ENCODE results near the gene ACCS. TPM values are rescaled to one million over a fixed set of nuclear protein-coding genes. Genes with fewer than 3 reads are reported as not detected.

The ACCS gene
- polyA plus RNA-seq, 3 donors: 18.0 to 39.2 (median 25.2) TPM

DNA sequence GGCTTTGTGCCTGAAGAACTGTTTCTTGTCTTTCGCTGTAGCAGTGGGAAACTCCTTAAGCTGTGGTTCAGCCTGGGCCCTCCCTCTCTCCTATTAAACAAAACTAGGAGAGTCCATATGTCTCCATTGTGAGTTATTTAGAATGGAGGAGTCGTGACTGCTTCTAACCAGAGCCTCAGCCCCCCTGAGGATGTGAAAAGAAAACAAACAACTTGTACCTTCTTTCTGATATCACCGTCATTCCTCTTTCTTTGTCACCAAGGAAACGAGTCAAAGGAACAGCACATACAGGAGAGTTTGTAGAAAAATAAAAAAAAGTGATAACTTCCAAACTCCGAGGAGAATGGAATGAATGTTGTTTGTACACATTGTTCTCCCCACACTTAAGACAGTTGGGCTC, 17.8 kb downstream of the ACCS start:
- no peak for DNase-seq (ENCODE audit: low read depth in 3 of 3, low spot score in 2 of 3)

DNA sequence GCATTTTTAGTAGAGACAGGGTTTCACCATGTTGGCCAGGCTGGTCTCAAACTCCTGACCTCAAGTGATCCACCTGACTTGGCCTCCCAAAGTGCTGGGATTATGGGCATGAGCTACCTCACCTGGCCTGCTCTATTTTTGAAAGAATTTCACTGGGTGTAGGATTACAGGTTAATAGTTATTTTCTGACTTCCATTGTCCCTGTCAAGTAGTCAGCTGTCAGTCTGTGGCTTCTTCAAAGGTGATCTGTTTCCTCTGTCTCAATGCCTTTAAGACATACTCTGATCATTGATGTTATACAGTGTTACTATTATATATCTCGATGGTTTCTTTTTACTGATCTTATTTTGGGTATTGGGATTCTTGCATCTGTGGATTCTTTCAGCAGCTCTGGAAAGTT, 19.3 kb downstream of the ACCS start:
- DNase-seq (ENCODE audit: low read depth in 3 of 3, low spot score in 2 of 3): no peak

DNA sequence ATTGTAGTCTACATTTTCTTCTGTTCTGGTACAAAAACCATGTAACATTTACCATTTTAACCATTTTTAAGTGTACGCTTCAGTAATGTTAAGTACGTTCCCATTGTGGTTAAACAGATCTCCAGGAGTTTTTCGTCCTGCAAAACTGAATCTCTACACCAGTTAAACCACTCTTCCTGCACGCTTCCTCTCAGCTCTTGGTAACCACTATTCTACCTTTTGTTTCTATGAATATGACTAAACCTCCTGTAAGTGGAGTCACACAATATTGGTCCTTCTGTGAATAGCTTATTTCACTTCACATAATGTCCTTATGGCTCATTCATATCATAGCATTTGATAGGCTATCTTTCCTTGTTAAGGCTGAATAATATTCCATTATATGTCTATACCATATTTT, 22.3 kb downstream of the ACCS start:
- DNase-seq (ENCODE audit: low read depth in 3 of 3, low spot score in 2 of 3): no peak

DNA sequence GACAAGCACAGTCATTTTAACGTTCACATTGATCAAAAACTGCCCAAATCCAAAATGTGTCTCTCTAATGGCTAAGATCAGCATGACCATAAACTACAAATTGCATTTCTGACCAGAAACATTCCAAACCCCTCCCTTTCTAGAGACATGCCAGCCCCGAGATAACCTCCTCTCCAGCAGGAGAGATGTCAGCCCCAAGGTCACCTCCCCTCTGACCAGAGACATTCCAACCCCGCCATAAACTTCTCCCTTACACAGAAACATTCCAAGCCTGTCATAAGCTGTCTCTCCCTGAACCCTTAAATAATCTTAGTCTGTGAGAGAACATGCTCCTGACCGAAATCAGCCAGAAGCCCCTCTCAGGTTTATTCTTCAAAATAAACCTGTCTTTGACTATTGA, 22.8 kb downstream of the ACCS start:
- DNase-seq (ENCODE audit: low read depth in 3 of 3, low spot score in 2 of 3): no peak

DNA sequence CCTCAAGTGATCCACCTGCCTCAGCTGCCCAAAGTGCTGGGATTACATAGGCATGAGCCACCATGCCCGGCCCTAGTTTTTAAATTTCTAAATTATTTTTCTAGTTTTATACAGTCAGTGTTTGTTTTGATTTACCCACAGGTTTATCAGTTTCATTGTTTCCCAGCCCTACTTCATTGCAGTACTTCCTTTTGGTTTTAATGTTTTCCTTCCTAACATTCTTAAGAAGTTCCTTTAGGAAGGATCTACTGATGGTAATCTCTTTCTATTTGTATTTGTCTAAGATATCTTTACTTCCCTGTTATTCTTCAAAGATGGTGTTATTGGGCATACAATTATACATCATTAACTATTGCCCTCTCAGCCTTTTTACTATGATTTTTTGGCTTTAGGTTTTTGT, 24.5 kb downstream of the ACCS start:
- no peak for DNase-seq (ENCODE audit: low read depth in 3 of 3, low spot score in 2 of 3)

DNA sequence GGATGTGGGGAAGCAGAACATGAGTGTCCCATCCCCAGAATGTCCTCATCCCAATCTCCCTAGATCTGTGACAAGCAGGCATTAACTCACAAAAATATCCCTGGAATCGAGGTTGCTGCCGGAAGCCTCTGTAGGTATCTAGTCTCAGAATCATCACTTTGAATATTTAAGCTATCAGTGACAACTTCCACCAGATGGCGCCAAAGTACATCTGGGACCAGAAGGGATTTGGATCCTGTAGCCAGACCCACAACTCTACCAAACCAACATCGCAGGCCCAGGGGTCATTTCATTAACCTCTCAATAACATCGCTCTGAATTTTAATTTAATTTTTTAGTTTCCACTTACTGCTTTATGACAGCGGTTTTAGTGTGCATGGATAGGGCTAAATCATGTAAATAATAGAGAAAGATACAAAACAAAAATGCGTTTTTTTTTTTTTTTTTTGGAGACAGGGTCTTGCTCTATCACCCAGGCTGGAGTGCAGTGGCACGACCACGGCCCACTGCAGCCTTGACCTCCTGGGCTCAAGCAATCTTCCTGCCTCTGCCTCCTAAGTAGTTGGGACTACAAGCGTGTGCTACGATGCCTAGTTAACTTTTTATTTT, 28.3 kb downstream of the ACCS start:
- DNase-seq (ENCODE audit: low read depth in 3 of 3, low spot score in 2 of 3): peak; percentile 57 to 72 (median 61)

DNA sequence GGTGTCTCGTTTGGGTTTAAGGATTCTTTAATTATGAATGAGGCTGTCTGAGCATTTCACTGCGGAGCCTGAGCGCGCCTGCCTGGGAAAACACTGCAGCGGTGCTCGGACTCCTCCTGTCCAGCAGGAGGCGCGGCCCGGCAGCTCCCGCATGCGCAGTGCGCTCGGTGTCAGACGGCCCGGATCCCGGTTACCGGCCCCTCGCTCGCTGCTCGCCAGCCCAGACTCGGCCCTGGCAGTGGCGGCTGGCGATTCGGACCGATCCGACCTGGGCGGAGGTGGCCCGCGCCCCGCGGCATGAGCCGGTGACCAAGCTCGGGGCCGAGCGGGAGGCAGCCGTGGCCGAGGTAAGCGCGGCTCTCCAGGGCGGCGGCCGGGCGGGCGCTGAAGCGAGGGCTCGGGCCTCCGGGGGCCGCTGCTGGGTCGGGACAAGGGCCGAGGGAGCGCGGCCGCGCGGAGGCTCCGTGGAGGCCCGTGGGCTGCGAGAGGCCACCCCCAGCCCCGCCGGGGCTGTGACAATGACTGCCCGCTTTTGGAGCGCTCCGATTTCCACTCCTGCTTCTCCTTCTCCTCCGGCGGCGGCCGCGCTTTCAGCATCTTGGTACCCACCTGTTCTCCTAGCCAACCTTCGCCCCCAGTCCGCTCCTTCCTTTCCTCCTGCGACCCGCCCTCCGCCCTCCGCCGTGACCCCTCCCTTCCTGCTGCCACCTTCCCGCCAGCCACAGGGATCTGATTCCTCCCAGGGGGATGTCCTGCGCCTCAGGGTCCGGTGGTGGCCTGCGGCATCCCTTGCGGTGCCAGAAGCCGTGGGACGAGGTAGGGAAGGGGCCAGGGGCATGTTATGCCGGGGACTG, 29.7 kb downstream of the ACCS start, which contains the start of gene EXT2:
EXT2 (plus strand) TSS at position 173 of the 854 bp plus-strand sequence. CDS start 12,035 bp downstream, outside the sequence.
- DNase-seq (ENCODE audit: low read depth in 3 of 3, low spot score in 2 of 3): peak; percentile 48 to 74 (median 64)

DNA sequence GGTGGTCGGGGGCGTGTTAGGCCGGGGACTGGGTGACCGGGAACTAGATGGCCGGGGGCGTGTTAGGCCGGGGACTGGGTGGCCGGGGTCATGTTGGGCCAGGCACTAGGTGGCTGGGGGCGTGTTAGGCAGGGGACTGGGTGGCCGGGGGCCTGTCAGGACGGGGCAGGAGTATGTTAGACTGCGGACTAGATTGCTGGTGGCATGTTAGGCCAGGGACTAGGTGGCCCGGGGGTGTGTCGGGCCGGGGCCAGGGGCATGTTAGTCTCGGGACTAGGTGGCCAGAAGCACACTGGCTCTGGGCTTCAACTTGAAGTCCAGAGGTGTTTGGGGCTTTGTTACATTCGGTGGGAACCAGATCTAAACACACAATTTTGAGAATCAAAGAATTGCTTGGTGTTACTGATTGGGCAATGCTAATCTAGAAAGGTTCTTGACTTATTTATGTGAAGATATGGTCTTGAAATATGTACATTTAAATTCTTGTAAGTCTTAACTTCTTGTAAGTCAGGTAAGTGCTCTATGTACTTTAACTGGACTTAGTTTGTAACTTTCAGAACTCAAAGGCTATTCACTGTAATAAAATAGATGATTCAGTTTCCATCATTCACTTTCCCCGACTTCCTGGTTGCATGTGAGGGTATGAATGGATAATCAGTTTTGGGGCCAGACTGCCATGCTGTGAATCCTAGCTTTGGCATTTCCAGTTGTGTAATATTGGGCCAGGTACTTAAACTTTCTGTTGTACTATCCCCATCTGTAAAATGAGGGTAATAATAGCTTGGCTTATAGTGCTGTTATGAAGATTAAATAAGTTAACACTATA, 30.5 kb downstream of the ACCS start:
- no peak for DNase-seq (ENCODE audit: low read depth in 3 of 3, low spot score in 2 of 3)

DNA sequence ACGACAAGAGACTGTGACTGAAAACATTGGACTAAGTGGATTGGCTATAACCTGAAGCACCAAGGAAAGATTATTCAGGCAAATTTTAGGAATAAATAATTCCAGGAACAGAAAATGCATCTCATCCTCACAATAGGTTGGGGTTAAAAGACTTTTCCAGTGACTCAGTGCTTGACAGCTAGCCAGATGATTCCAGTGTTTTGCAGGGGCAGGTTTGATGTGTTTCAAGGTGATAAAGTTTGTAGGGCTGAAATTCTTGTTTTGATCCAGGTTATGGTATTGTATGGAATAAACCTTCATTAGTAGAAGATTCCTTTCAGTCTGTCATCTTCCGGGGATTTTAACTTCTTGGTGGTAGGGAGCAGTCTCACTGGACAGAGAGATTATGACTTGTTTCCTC, 31.8 kb downstream of the ACCS start:
- DNase-seq (ENCODE audit: low read depth in 3 of 3, low spot score in 2 of 3): no peak

DNA sequence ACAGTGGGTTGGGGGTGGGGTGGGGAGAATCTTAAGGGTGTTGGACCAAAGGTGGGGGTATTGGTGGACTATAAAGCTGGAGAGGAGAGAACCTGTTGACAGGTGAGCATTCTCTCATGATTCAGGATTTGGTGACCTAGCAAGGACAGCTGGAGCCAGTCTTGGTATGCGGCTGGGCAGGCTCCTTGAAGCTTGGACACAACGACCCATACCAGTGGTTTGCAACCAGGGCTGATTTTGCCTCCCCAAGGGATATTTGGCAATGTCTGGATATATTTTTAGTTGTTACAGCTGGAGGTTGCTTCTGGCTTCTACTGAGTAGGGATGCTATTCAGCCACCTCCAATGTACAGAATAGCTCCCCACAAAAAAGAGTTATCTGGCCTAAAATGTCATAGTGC, 35.0 kb downstream of the ACCS start:
- DNase-seq (ENCODE audit: low read depth in 3 of 3, low spot score in 2 of 3): no peak

DNA sequence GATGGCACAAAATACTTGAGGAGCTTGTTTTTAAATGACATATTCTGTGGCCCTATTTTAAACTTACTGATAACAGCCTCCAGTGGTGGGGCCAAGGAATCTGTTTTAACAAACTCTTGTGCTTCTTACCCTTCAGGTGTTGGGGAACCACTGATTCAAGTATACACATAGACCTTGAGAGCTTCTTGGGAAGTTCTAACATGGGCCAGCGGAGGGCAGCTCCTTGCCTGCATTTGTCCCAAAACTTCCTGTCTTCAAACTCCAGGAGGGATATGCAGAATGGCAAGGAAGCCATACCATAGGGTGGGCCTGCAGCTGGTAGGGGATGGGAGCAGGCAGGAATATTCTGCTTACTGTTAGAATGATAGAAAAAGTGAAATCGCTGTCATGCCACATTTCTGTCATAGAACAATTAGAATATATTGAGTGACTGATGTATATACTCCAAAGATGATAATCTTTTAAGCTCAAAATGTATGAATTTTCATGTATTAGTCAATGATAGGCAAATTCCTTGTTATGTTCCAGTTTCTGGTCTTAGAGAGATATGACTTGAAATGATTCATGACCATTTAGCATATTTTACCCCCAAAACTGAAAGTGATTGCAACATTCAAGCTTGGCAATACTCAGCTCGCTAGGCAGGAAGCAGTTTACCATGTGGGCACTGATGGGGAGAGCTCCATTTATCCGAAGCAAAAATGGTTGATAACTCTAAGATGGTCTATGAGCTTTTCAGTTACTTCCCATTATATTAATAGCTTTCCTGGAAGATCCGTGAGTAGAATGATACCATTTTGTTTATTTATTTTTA, 38.6 kb downstream of the ACCS start:
- DNase-seq (ENCODE audit: low read depth in 3 of 3, low spot score in 2 of 3): no peak

DNA sequence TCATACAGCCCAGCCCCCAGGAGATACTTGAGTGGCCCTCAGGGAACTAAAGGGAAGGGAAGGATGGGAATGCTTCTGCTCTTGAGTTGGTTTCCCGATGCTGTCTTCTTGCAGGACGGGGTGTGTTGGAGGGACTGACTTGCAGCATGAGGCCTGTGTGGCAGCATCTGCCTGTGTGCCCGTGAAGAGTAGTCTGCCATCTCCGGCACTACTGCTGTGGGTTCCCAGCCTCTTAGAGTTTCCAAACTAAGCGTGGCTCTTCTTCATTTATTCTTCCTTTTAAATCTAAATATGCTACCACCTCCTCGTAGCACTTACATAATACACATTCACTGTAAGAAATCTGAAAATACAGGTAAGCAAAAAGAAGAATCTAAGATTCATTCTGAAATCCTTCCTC, 42.2 kb downstream of the ACCS start:
- no peak for DNase-seq (ENCODE audit: low read depth in 3 of 3, low spot score in 2 of 3)

DNA sequence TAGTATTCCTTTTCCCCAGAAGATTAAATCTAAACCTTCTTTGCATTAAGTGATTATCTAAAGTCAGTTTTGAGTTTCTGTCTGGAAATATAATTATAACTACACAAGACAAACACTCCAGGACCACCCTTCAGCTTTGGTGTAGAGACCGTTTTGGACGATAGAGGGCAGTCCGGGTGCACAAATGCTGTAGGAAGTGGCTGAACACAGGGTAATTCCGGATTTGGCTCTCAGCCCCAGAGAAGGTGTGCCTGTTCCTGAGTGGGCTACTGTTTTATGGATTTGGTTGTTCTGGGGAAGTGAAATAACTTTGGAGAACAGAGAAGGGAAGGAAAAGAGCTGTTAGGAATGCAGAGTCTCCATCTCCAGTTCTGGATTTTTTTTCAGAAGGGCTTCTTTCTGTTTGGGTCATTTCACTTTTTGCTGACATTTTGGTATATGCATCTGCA, 44.2 kb downstream of the ACCS start:
- DNase-seq (ENCODE audit: low read depth in 3 of 3, low spot score in 2 of 3): peak in 2 of 3 donors; percentile 19 to 25

DNA sequence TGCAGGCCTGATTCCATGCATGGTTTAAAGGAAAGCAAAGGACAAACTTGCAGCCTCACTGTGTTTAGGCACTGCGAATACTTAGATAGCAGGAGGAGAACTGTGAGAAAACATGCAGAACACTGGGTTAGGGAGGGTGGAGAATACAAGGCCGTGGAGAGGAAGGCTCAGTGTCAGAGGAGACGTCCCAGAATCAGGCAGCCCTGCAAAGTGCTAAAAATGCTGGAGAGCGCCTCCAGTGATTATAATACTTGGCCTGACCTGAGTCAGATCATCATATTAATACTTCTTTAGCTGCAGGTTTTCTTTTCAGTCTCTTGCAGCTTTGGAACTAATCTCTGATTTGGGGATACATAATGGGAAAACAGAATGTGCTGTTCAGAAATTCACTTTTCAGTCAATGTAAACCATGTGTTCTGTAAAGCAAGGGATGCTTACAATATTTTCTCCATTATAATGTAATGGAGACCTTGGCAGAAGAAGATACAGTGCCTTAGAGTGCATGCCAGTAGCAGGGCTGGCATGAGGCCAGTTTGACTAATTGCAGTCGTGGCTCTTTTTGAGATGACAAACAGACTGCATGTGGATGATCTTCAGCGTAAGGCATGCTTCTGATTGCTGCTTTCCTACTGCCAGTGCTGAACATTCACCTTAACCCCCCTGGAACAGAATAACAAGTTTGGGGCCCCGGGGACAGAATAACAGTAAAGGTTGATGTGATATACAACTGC, 46.2 kb downstream of the ACCS start:
- DNase-seq (ENCODE audit: low read depth in 3 of 3, low spot score in 2 of 3): no peak

DNA sequence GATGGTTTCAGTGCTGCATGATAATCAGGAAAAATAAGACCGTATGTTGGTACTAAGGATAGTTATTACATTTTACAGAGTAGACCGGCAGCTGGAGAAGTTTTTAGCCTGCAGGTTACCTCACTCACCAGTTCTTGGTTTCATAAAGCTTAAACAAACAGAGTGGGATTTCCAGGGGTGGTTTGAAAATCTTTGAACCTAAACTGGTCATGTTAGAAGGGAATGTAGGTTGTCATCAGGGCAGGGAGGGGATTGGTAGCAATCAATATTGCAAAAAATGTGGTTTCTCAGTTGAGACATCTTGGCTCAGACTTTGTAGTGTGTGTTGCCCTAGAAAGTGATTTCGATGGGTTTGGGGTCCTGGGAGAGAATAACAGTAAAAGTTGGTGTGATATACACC, 46.9 kb downstream of the ACCS start:
- no peak for DNase-seq (ENCODE audit: low read depth in 3 of 3, low spot score in 2 of 3)

DNA sequence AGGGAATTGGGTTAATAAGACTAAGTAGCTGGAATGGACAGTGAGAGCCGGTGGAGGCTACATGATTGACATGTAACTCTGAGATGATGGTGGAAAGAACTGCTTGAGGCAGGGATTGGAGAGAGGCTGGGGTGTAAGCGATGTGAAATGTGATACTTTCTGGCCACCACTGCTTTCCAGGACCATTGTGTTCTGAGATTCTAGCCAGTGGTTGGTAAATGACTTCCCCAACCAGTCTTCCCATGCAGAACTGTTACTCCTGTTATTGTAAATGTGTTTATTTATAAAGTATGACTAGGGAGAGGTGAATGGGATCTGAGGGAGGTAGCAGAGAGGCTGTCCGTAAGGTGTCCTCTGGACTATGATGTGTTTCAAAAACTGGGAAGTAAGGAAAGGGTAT, 47.5 kb downstream of the ACCS start:
- DNase-seq (ENCODE audit: low read depth in 3 of 3, low spot score in 2 of 3): no peak

DNA sequence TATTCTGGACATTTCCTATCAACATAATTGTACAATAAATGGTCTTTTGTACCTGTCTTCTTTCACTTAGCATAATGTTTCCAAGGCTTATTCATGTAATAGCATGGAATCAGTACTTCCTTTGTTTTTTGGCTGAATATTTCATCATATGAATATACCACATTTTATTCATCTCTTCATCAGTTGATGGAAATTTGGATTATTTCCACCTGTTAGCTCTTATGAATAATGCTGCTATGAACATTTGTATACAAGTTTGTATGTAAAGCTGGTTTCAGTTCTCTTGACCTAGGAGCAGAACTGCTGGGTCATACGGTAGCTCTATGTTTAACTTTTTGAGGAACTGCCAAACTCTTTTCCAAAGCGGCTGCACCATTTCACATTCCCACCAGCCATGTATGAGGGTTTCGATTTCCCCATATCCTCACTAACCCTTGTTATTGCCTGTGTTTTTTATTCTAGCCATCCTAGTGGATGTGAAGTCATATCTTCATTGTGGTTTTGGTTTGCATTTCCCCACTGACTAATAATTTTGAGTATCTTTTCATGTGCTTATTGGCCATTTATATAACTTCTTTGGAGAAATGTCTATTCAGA, 50.3 kb downstream of the ACCS start:
- DNase-seq (ENCODE audit: low read depth in 3 of 3, low spot score in 2 of 3): no peak

DNA sequence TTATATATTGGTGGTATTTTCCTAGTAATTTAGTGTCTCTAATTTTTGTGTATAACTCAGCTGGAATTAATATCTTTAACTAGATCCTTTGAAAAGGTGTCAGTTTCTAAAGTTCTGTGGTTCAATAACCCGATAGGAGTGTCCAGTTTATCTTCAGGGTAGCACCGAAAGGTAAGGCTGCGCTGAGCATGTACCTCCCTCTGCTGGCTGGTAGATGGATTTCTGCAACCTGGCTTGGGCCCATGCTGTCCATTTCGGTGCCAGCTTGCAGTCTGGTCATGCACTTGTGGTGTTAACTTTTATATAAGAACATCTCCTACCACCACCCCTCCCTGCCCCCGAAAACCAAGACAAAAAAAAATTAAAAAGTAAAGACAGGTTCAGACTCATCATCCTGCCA, 54.1 kb downstream of the ACCS start:
- no peak for DNase-seq (ENCODE audit: low read depth in 3 of 3, low spot score in 2 of 3)

DNA sequence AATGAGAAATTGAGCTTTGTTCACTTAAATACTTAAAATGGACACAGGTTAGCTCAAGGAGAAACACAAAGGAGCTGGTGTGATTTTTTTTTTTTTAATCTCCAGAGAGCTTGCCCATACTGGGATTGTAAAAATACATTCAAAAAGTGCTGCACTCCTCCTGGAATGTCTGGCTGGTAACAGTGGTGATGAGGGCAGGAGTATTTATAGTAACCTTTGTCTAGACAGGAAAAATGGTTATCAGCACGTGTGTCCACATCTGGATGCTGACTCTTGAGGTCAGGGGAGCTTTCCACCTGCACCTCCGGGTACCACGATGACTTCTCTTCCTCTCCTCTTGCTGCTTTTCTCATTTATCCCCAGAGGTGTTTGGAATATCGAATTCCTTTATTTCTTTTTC, 59.5 kb downstream of the ACCS start:
- DNase-seq (ENCODE audit: low read depth in 3 of 3, low spot score in 2 of 3): no peak

Measured in right renal cortex interstitium (tissue), 3 donors.